ENCODE results near the gene ART5. TPM values are rescaled to one million over a fixed set of nuclear protein-coding genes. Genes with fewer than 3 reads are reported as not detected.

The ART5 gene
- total and polyA plus RNA-seq, 2 of the 4 experiments (the other 2 are of a cell fraction) = not detected

GRCh38 chr11:3675971-3676370, 34.2 kb upstream of the ART5 start:
- no peak for DNase-seq
- Histone ChIP-seq H3K4me2 (ENCODE audit: low read depth, low read length) (no peak overlapping the region), H2AK9ac (replicated peaks; ENCODE audit: low read depth, low read length, poor library complexity) (no peak overlapping the region), H4K8ac (ENCODE audit: low read depth in 2 of 2, low read length in 2 of 2) (no peak overlapping the region), H3K4ac (ENCODE audit: low read depth, low read length) (no peak overlapping the region), H3K4me3 (ENCODE audit: insufficient read depth, low read depth, low read length) (no peak overlapping the region), H2AK5ac (ENCODE audit: low read depth, low read length) (no peak overlapping the region), H3K36me3 (ENCODE audit: control insufficient read depth, insufficient read depth, low read length) (peaks cover 64% of the 10 kb centered on the region), H3K27me3 (ENCODE audit: control insufficient read depth, insufficient read depth, low read length) (no peaks in the 10 kb centered on the region), H3K9me3 (ENCODE audit: control insufficient read depth, insufficient read depth, low read length) (no peaks in the 10 kb centered on the region), H4K20me1 (ENCODE audit: insufficient read depth, low read length) (no peaks in the 10 kb centered on the region; the same call in 1 of the 2 replicates), H3K9ac (ENCODE audit: low read depth, low read length) (no peak overlapping the region), H2BK5ac (ENCODE audit: low read depth, low read length, poor library complexity, severe bottlenecking) (no peak overlapping the region), H3K56ac (ENCODE audit: extremely low read depth, insufficient read depth, low read length) (no peak overlapping the region), H3K23ac (ENCODE audit: low read depth, low read length) (no peak overlapping the region), H2BK15ac (ENCODE audit: low read depth, low read length) (no peak overlapping the region), H2BK120ac (ENCODE audit: low read depth, low read length) (no peak overlapping the region), H4K91ac (ENCODE audit: insufficient read depth, low read depth, low read length) (no peak overlapping the region), H3K18ac (ENCODE audit: low read depth, low read length) (no peak overlapping the region), H2BK20ac (ENCODE audit: low read depth, low read length) (no peak overlapping the region), H3K79me1 (ENCODE audit: low read depth in 1 of 2, low read length in 2 of 2) (peaks cover 17 to 18% of the 10 kb centered on the region in 2 experiments), H3K4me1 (ENCODE audit: control insufficient read depth, insufficient read depth, low read length) (peaks cover 3% of the 10 kb centered on the region; the same call in 1 of the 2 replicates), H4K5ac (ENCODE audit: low read depth, low read length) (no peak overlapping the region), H3K27ac (ENCODE audit: insufficient read depth, low read length) (no peak overlapping the region), H2AFZ (replicated peaks; ENCODE audit: low read length, poor library complexity) (no peak overlapping the region), H3K9me1 (ENCODE audit: insufficient read depth, low read length) (peaks cover 10% of the 10 kb centered on the region; the same call in 1 of the 2 replicates), H3K14ac (replicated peaks; ENCODE audit: low read depth, low read length) (no peak overlapping the region)
- 100% methylated on average over 9 of the region's 11 CpGs; no CpG with 5 or more reads in 1 of the 2 experiments for WGBS, 2 experiments (ENCODE audit: extremely low coverage in 2 of 2, insufficient read length in 1 of 2)
- CTCF ChIA-PET = no interaction called here
- dilution Hi-C loops (cut with HindIII; ENCODE audit: low sequenced_read_pairs, unreplicated experiment) (no loop called here), intact Hi-C loops (cut with micrococcal nuclease) (no loop called here), in situ Hi-C loops (cut with MboI; ENCODE audit: low sequenced_read_pairs) (no loop called here)
- TF ChIP-seq FOS (IDR thresholded peaks at IDR 0.05; ENCODE audit: low read depth, low read length) (no peak), CHD1 (IDR thresholded peaks at IDR 0.05; ENCODE audit: low read depth, low read length) (no peak), RAD21 (IDR thresholded peaks at IDR 0.05; ENCODE audit: low read length) (no peak), MAZ (IDR thresholded peaks at IDR 0.05; ENCODE audit: borderline replicate concordance, low read depth, low read length) (no peak)
- no peak for ATAC-seq (ENCODE audit: low read depth)
- POLR2A ChIA-PET (ENCODE audit: unreplicated experiment) = no interaction called here
- no TSS peak for BruUV-seq (replicated peaks)
